ENCODE measurements around the gene TMEM240. TPM values are rescaled to one million over a fixed set of nuclear protein-coding genes. Genes with fewer than 3 reads are reported as not detected.
"Not testable (repeated sequence)": the region's sequence is repeated elsewhere in the genome, so short reads cannot be mapped to it uniquely, and the experiment has no call there.

TMEM240 gene
- total and polyA plus RNA-seq, 2 of the 8 experiments (the other 6 are each of a cell fraction or from before 2014, with no cell fraction given), result 3.6 to 5.7 TPM

DNA sequence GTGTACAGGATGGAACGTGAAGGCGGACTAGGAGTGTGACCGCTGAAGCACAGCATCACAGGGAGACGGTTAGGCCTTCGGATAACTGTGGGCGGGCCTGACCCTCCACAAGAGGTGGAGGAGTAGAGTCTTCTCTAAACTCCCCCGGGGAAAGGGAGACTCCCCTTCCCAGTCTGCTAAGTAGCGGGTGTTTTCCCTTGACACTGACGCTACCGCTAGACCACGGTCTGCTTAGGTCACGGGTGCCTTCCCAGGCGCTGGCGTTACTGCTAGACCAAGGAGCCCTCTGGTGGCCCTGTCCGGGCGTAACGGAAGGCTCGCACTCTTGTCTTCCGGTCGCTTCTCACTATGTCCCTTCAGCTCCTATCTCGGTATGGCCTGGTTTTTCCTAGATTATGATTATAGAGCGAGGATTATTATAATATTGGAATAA lies 35.0 kb downstream of the TMEM240 start:
- 0 out of 4 replicates have a peak, but pooled peaks of 1 of the 2 experiments have one; percentile 2 for TF ChIP-seq RAD21 (IDR thresholded peaks at IDR 0.05 in 1 of 2, conservative IDR thresholded peaks at IDR 0.05 in 1 of 2; ENCODE audit: low read depth in 2 of 2, low read length in 2 of 2)
- not testable (repeated sequence) for H2BK5ac ChIP-seq (ENCODE audit: low read depth, low read length); H2AFZ ChIP-seq (ENCODE audit: low read length); H3K18ac ChIP-seq (ENCODE audit: extremely low read depth, low read length); H4K20me1 ChIP-seq (replicated peaks in 1 of 2; ENCODE audit: control insufficient read depth in 1 of 2, insufficient read depth in 2 of 2, low read length in 2 of 2); H3K79me2 ChIP-seq (ENCODE audit: control insufficient read depth in 1 of 2, insufficient read depth in 2 of 2, low read length in 2 of 2); H2BK120ac ChIP-seq (replicated peaks; ENCODE audit: low read depth, low read length); H4K5ac ChIP-seq (ENCODE audit: insufficient read length, low read depth, low read length); H4K8ac ChIP-seq (ENCODE audit: extremely low read depth, insufficient read depth, low read length); H3K27ac ChIP-seq (ENCODE audit: low read depth, low read length); DNase-seq (ENCODE audit: low read depth in 1 of 2, low spot score in 2 of 2); H3K23ac ChIP-seq (ENCODE audit: insufficient read length); H3K4me2 ChIP-seq (ENCODE audit: insufficient read depth in 1 of 2, low read depth in 2 of 2, low read length in 2 of 2); H2BK12ac ChIP-seq (ENCODE audit: low read depth, low read length); H4K91ac ChIP-seq (replicated peaks; ENCODE audit: insufficient read length, low read length); H3K4me1 ChIP-seq (replicated peaks in 1 of 4; ENCODE audit: control insufficient read depth in 3 of 4, insufficient read depth in 4 of 4, low read length in 3 of 4); H3K4me3 ChIP-seq (ENCODE audit: extremely low read depth in 1 of 4, insufficient read depth in 2 of 4, low read depth in 3 of 4, low read length in 4 of 4); H3K9ac ChIP-seq (replicated peaks in 1 of 4; ENCODE audit: extremely low read depth in 1 of 4, low read depth in 3 of 4, low read length in 3 of 4); H3K36me3 ChIP-seq (ENCODE audit: control insufficient read depth in 2 of 4, insufficient read depth in 4 of 4, low read length in 3 of 4); H3K27me3 ChIP-seq (replicated peaks in 1 of 4; ENCODE audit: control insufficient read depth in 3 of 4, extremely low read depth in 1 of 4, insufficient read depth in 3 of 4, low read length in 3 of 4); H3K4ac ChIP-seq (replicated peaks; ENCODE audit: insufficient read length, low read depth, low read length); H2BK15ac ChIP-seq (ENCODE audit: low read length); H3K9me3 ChIP-seq (ENCODE audit: insufficient read depth in 2 of 2, low read depth in 1 of 2, low read length in 1 of 2); H3K14ac ChIP-seq (ENCODE audit: insufficient read length); FAIRE-seq; H2BK20ac ChIP-seq (ENCODE audit: low read length); H2AK5ac ChIP-seq (ENCODE audit: low read depth, low read length); H3K56ac ChIP-seq (replicated peaks; ENCODE audit: insufficient read length, low read depth, low read length); H3K79me1 ChIP-seq (ENCODE audit: low read depth, low read length); H3K23me2 ChIP-seq (ENCODE audit: low read depth, low read length)
- CTCF ChIA-PET (ENCODE audit: partially characterized antibody), result interaction anchor here (0.6 to 2.4 kb wide), 29 partner anchors 10 to 439 kb away, joined by 3 to 10 read pairs (median 4); no protein-coding TSS in a partner anchor
- WGBS, 2 experiments (ENCODE audit: extremely low coverage in 1 of 2, insufficient coverage in 1 of 2, insufficient read length in 1 of 2, insufficient replicate concordance in 2 of 2, low coverage in 1 of 2, low lambda C conversion rate in 2 of 2, missing lambda C conversion rate in 1 of 2), result 82% methylated on average over 13 of the region's 22 CpGs; no CpG with 5 or more reads in 1 of the 2 experiments
- POLR2A ChIA-PET (ENCODE audit: partially characterized antibody), result interaction anchor here (1.0 to 1.9 kb wide), 6 partner anchors 13 to 106 kb away, joined by 3 to 7 read pairs (median 4); partner anchors contain the start of gene CCNL2
